Measurements from ENCODE around the gene HDGFL1.

DNA sequence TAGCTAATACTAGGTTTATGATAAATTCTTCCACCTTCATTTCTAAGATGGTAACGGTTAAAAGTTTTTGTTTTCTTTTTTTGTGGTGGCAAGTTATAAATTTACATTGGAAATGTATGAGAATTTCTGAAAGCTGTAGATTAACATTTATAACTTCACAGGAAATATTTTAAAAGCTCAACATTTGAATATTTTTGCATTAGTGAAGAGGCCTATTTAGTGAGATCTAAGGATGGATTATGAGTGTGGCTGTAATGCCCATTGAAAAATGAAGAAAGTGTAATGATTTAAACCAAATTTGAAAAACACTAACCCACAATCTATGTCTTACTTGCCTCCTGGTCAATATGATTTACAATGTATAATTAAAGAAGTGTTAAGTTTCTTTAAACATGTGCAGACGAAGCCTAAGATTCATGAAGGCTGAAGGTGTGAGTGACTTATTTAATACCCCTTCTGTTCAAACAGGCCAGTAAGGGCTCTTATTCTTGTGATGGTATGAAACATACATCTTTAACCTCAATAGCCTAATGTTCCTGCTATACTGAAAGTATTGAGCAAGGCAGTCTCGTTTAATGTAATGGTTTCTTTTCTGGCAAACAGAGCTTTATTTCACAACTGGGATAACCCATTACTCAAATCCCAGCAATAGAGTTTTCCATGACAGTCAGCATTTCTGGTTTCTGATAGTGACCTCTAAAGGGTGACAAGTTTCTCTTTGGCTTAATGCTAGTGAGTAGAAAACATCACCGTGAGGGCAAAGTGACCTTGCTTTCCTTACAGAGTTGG is 13.2 kb downstream of the HDGFL1 start:
- TF ChIP-seq, protein P1, sequence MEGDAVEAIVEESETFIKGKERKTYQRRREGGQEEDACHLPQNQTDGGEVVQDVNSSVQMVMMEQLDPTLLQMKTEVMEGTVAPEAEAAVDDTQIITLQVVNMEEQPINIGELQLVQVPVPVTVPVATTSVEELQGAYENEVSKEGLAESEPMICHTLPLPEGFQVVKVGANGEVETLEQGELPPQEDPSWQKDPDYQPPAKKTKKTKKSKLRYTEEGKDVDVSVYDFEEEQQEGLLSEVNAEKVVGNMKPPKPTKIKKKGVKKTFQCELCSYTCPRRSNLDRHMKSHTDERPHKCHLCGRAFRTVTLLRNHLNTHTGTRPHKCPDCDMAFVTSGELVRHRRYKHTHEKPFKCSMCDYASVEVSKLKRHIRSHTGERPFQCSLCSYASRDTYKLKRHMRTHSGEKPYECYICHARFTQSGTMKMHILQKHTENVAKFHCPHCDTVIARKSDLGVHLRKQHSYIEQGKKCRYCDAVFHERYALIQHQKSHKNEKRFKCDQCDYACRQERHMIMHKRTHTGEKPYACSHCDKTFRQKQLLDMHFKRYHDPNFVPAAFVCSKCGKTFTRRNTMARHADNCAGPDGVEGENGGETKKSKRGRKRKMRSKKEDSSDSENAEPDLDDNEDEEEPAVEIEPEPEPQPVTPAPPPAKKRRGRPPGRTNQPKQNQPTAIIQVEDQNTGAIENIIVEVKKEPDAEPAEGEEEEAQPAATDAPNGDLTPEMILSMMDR (conservative IDR thresholded peaks at IDR 0.05; ENCODE audit: low read depth, low read length), result no peak
- no peak for TF ChIP-seq EZH2 (IDR thresholded peaks at IDR 0.05; ENCODE audit: low read length, unreplicated experiment)
